ENCODE measurements around the gene TIMELESS. TPM values are rescaled to one million over a fixed set of nuclear protein-coding genes. Genes with fewer than 3 reads are reported as not detected.

TIMELESS gene
- polyA plus RNA-seq, 2 of the 4 experiments (the other 2 are of a cell fraction): 17.6 to 60.1 TPM

- Histone ChIP-seq H3K4me3 (no peak overlapping the region), H3K9me3 (no peaks in the 10 kb centered on the region), H3K4me1 (peaks cover 6% of the 10 kb centered on the region; the same call in 1 of the 3 replicates), H3K27ac (no peak overlapping the region), H3K4me2 (no peak overlapping the region)
- 88% methylated on average over 6 of the region's 6 CpGs for WGBS (ENCODE audit: missing lambda C conversion rate)
- no peak for FAIRE-seq
- ATAC-seq: no peak
- TF ChIP-seq PBX3 (IDR thresholded peaks at IDR 0.05) (no peak), FOXS1 (CRISPR knock-in tag; IDR thresholded peaks at IDR 0.05) (no peak), MAZ (IDR thresholded peaks at IDR 0.05; ENCODE audit: borderline replicate concordance, low read depth, low read length) (no peak), EP300 (IDR thresholded peaks at IDR 0.05) (no peak)
- no peak for DNase-seq (ENCODE audit: low read depth in 1 of 2, low spot score in 1 of 2)
- CTCF ChIA-PET: interaction anchor here (1.2 kb wide), 1 partner anchor 8 kb away, joined by 3 read pairs; no protein-coding TSS in a partner anchor
- POLR2A ChIA-PET: interaction anchor here (0.7 kb wide), 1 partner anchor 26 kb away, joined by 5 read pairs; no protein-coding TSS in a partner anchor
These were observed 26.9 kb upstream of the TIMELESS start for GRCh38 chr12:56476143-56476542.

GRCh38 chr12:56474389-56474788 is 25.2 kb upstream of the TIMELESS start:
- CTCF ChIA-PET: interaction anchor here (0.6 to 2.3 kb wide), 6 partner anchors 10 to 101 kb away, joined by 3 to 12 read pairs (median 4); no protein-coding TSS in a partner anchor
- DNase-seq (ENCODE audit: low read depth in 1 of 2, low spot score in 1 of 2): no peak
- Histone ChIP-seq H3K9me3 (no peaks in the 10 kb centered on the region), H3K4me2 (no peak overlapping the region), H3K4me1 (peaks cover 10% of the 10 kb centered on the region; the same call in 2 of the 3 replicates), H3K27ac (no peak overlapping the region), H3K4me3 (no peak overlapping the region)
- FAIRE-seq: no peak
- WGBS (ENCODE audit: missing lambda C conversion rate): 89% methylated on average over 7 of the region's 9 CpGs
- TF ChIP-seq NPAS2 (CRISPR knock-in tag; IDR thresholded peaks at IDR 0.05; ENCODE audit: borderline replicate concordance): no peak
- TF ChIP-seq ZFP36 (IDR thresholded peaks at IDR 0.05; ENCODE audit: borderline replicate concordance, partially characterized antibody): no peak
- no peak for TF ChIP-seq HEYL (CRISPR knock-in tag; IDR thresholded peaks at IDR 0.05)
- no peak for TF ChIP-seq TP53 (CRISPR knock-in tag; IDR thresholded peaks at IDR 0.05)
- no peak for TF ChIP-seq E2F6 (IDR thresholded peaks at IDR 0.05; ENCODE audit: borderline replicate concordance, low read depth)
- no peak for TF ChIP-seq CBX8 (IDR thresholded peaks at IDR 0.05)
- TF ChIP-seq POLR2A (IDR thresholded peaks at IDR 0.05; ENCODE audit: low read length): 0 out of 2 replicates have a peak, but pooled peaks have one; percentile 19
- no peak for ATAC-seq
- POLR2A ChIA-PET: no interaction called here

GRCh38 chr12:56469007-56469930 is 20.0 kb upstream of the TIMELESS start:
- WGBS (ENCODE audit: missing lambda C conversion rate): 28% methylated on average over 18 of the region's 19 CpGs

GRCh38 chr12:56468216-56469006 is 19.2 kb upstream of the TIMELESS start, which contains the start of gene SPRYD4:
Gene SPRYD4, plus strand, starts transcription at chr12:56468578. Its CDS starts 14 bp downstream, at chr12:56468592.
- WGBS (ENCODE audit: missing lambda C conversion rate): 1% methylated on average over 43 of the region's 43 CpGs
- Histone ChIP-seq H3K4me2 (peak within 1 kb of the TSS; percentile 96), H3K4me1 (peaks cover 7% of the 10 kb centered on the region; the same call in 2 of the 3 replicates), H3K4me3 (peak within 1 kb of the TSS; percentile 90), H3K9me3 (no peaks in the 10 kb centered on the region), H3K27ac (peak within 1 kb of the TSS; percentile 89 to 95)
- no peak for FAIRE-seq
- ChIA-PET CTCF (interaction anchor here (0.7 to 2.1 kb wide), 11 partner anchors 8 to 279 kb away, joined by 3 to 6 read pairs (median 4); partner anchors contain the start of gene SMARCC2), POLR2A (interaction anchor here (0.6 to 1.0 kb wide), 4 partner anchors 19 to 278 kb away, joined by 3 to 4 read pairs (median 4); partner anchors contain the start of genes PAN2, STAT2 and TIMELESS)
- DNase-seq (ENCODE audit: low read depth in 1 of 2, low spot score in 1 of 2): peak; percentile 92 to 96
- peak; percentile 94 to 96 for ATAC-seq
- TF ChIP-seq FOSB (CRISPR knock-in tag; IDR thresholded peaks at IDR 0.05): 0 out of 2 replicates have a peak, but pooled peaks have one; percentile 59
- no peak for TF ChIP-seq RNF2 (IDR thresholded peaks at IDR 0.05; ENCODE audit: borderline replicate concordance, low read depth)
- no peak for TF ChIP-seq HES2 (IDR thresholded peaks at IDR 0.05)
- peak; percentile 100 for TF ChIP-seq MAX (IDR thresholded peaks at IDR 0.05)
- no peak for TF ChIP-seq MAFK (IDR thresholded peaks at IDR 0.05; ENCODE audit: partially characterized antibody)
- TF ChIP-seq JUN (IDR thresholded peaks at IDR 0.05): peak; percentile 88 to 95
- TF ChIP-seq USF2 (IDR thresholded peaks at IDR 0.05): peak; percentile 93
- no peak for TF ChIP-seq RARB (CRISPR knock-in tag; IDR thresholded peaks at IDR 0.05)
- TF ChIP-seq RAD21 (conservative IDR thresholded peaks at IDR 0.05 in 1 of 2, IDR thresholded peaks at IDR 0.05 in 1 of 2): 0 out of 5 replicates have a peak, but pooled peaks of 1 of the 2 experiments have one; percentile 19
- TF ChIP-seq TP53 (CRISPR knock-in tag; IDR thresholded peaks at IDR 0.05): 0 out of 2 replicates have a peak, but pooled peaks have one; percentile 20
- TF ChIP-seq KDM5A (IDR thresholded peaks at IDR 0.05): peak; percentile 96
- TF ChIP-seq SREBF2 (IDR thresholded peaks at IDR 0.05): no peak

More at GRCh38 chr12:56469007-56469930, 20.0 kb upstream of the TIMELESS start:
- H3K4me2 ChIP-seq: peak overlapping the region; percentile 96
- FAIRE-seq (no peak), ATAC-seq (peak; percentile 13 to 26; a peak in 4 of 6 replicates), DNase-seq (ENCODE audit: low read depth in 1 of 2, low spot score in 1 of 2) (peak in 1 of 2 experiments; percentile 33)
- H3K27ac ChIP-seq: peak overlapping the region; percentile 89 to 95
- H3K4me3 ChIP-seq: peak overlapping the region; percentile 90
- TF ChIP-seq TFCP2L1 (CRISPR knock-in tag; IDR thresholded peaks at IDR 0.05) (no peak), CHD2 (IDR thresholded peaks at IDR 0.05; ENCODE audit: low read length, partially characterized antibody) (no peak), TP53 (CRISPR knock-in tag; IDR thresholded peaks at IDR 0.05) (0 out of 2 replicates have a peak, but pooled peaks have one; percentile 36), JUNB (IDR thresholded peaks at IDR 0.05) (no peak)
- CTCF ChIA-PET: interaction anchor here (0.6 to 2.1 kb wide), 12 partner anchors 8 to 280 kb away, joined by 3 to 8 read pairs (median 4); partner anchors contain the start of gene SMARCC2
- POLR2A ChIA-PET: no interaction called here
- peaks cover 7% of the 10 kb centered on the region; the same call in 2 of the 3 replicates for H3K4me1 ChIP-seq
- no peaks in the 10 kb centered on the region for H3K9me3 ChIP-seq

All from A549 (cell line).